ENCODE measurements around the gene PLEKHH2.

GRCh38 chr2:43800894-43801293, 163.8 kb downstream of the PLEKHH2 start:
- TF ChIP-seq CTCF (IDR thresholded peaks at IDR 0.05; ENCODE audit: low read depth, low read length, poor library complexity, severe bottlenecking) (no peak), EZH2phosphoT487 (IDR thresholded peaks at IDR 0.05; ENCODE audit: borderline replicate concordance, low read length) (no peak)
